ENCODE measurements around the gene TMEM269.

DNA sequence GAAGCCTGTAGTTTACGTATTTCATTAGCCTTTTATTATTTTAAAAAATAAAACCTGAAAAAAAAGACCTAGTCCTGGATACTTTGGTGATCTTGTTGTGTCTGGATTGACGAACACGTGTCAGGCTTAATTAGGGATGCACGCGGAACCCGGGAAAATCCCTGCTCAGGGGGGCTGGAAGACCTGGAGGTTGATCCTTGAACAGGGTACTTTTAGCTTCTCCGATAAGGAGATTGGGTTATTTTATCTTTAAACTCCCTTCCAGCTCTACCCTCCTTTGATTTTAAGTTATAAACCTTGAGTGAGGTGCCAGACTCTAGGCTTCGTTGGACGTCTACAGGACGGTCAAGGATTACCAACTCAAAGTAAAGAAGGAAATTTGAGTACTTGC, 61.1 kb downstream of the TMEM269 start:
- TF ChIP-seq, protein P1, sequence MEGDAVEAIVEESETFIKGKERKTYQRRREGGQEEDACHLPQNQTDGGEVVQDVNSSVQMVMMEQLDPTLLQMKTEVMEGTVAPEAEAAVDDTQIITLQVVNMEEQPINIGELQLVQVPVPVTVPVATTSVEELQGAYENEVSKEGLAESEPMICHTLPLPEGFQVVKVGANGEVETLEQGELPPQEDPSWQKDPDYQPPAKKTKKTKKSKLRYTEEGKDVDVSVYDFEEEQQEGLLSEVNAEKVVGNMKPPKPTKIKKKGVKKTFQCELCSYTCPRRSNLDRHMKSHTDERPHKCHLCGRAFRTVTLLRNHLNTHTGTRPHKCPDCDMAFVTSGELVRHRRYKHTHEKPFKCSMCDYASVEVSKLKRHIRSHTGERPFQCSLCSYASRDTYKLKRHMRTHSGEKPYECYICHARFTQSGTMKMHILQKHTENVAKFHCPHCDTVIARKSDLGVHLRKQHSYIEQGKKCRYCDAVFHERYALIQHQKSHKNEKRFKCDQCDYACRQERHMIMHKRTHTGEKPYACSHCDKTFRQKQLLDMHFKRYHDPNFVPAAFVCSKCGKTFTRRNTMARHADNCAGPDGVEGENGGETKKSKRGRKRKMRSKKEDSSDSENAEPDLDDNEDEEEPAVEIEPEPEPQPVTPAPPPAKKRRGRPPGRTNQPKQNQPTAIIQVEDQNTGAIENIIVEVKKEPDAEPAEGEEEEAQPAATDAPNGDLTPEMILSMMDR (conservative IDR thresholded peaks at IDR 0.05), result no peak
- no peak for TF ChIP-seq EZH2 (IDR thresholded peaks at IDR 0.05; ENCODE audit: low read depth)
